ENCODE results near the gene PMS1. TPM values are rescaled to one million over a fixed set of nuclear protein-coding genes. Genes with fewer than 3 reads are reported as not detected.

The PMS1 gene
- total and polyA plus RNA-seq, 3 donors from 2014 or later, result 39.5 to 81.8 (median 69.3) TPM

DNA sequence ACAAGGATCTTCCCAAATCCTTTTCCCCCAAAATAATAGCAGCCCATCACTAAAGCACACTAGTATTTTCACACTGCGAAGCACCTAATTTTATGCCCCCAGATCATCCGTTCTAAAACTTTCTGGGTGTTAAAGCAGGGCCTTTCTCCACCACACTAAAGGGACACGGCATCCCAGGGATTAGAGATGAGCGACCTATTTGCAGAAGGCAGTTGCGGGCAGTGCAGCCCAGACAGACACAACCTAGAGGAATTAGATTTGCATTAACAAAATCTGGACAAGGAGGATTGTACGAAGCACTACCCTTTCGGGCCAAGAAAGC lies 22.1 kb upstream of the PMS1 start:
- Histone ChIP-seq H3K27me3 (no peaks in the 10 kb centered on the region), H3K4me1 (no peaks in the 10 kb centered on the region), H3K4me3 (peak overlapping the region; percentile 73 to 77), H3K36me3 (ENCODE audit: low read depth, missing control alignments) (no peaks in the 10 kb centered on the region), H3K27ac (peak overlapping the region; percentile 82 to 91), H3K9me3 (no peaks in the 10 kb centered on the region)
- 0 to 2% methylated on average over 6 to 7 of the region's 7 CpGs for WGBS, 2 donors
- TF ChIP-seq POLR2A (IDR thresholded peaks at IDR 0.05), result no peak
- DNase-seq, result no peak
- intact Hi-C loops (cut with DNase I; ENCODE audit: low total_unique reads), result loop anchor here (5.0 kb wide), 1 partner anchor 90 kb away; the partner anchor contains the start of gene ANKAR

DNA sequence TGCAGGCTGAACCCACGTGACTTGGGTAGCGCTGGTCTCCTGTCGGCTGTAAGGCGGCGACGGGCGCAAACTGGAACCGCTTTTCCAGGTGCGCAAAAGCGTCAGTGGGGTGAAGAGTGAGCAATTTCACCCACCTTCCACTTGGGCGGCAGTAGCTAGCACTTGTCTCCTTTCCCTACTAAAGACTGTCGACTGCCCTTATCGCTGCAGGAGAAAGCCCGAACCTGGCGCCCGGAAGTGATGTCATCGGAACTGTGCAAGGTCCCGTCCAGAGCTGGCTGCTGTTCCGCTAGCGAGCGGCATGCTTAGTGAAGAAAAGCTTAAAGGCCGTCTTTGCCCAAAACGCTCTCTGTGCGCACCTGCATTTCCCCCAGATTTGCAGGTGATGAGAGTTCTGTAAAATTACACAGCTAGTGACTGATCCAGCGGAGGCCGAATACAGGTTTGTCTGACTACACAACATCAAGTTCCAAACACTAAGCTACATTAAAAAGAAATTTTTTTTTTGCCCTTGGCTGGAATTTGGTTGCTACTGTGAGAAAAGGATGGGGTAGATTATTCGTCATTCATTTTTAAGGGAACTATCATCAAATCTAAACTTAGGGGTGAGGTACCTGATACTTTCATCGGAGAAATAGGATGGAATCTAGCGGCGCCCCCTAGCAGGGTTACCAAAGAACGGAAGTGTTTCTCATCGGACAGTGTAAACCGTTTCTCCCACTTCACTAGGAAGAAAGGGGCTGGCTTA lies 21.5 kb upstream of the PMS1 start, which contains the start of gene OSGEPL1:
Gene OSGEPL1 (minus strand): TSS at position 242 of the 748 bp plus-strand sequence. CDS start 1,152 bp downstream, outside the sequence.
- Histone ChIP-seq H3K36me3 (ENCODE audit: low read depth, missing control alignments) (no peaks in the 10 kb centered on the region), H3K4me1 (no peaks in the 10 kb centered on the region), H3K27me3 (no peaks in the 10 kb centered on the region), H3K27ac (peak within 1 kb of the TSS; percentile 82 to 91), H3K4me3 (peak within 1 kb of the TSS; percentile 73 to 77), H3K9me3 (no peaks in the 10 kb centered on the region)
- peak; percentile 99 for DNase-seq
- intact Hi-C loops (cut with DNase I; ENCODE audit: low total_unique reads), result loop anchor here (5.0 kb wide), 1 partner anchor 90 kb away; the partner anchor contains the start of gene ANKAR
- WGBS, 2 donors, result 0 to 1% methylated on average over 33 of the region's 33 CpGs
- TF ChIP-seq, protein P1, sequence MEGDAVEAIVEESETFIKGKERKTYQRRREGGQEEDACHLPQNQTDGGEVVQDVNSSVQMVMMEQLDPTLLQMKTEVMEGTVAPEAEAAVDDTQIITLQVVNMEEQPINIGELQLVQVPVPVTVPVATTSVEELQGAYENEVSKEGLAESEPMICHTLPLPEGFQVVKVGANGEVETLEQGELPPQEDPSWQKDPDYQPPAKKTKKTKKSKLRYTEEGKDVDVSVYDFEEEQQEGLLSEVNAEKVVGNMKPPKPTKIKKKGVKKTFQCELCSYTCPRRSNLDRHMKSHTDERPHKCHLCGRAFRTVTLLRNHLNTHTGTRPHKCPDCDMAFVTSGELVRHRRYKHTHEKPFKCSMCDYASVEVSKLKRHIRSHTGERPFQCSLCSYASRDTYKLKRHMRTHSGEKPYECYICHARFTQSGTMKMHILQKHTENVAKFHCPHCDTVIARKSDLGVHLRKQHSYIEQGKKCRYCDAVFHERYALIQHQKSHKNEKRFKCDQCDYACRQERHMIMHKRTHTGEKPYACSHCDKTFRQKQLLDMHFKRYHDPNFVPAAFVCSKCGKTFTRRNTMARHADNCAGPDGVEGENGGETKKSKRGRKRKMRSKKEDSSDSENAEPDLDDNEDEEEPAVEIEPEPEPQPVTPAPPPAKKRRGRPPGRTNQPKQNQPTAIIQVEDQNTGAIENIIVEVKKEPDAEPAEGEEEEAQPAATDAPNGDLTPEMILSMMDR (IDR thresholded peaks at IDR 0.05), result peak in 2 of 3 experiments; percentile 22 to 39
- peak; percentile 18 for TF ChIP-seq POLR2A (IDR thresholded peaks at IDR 0.05)

DNA sequence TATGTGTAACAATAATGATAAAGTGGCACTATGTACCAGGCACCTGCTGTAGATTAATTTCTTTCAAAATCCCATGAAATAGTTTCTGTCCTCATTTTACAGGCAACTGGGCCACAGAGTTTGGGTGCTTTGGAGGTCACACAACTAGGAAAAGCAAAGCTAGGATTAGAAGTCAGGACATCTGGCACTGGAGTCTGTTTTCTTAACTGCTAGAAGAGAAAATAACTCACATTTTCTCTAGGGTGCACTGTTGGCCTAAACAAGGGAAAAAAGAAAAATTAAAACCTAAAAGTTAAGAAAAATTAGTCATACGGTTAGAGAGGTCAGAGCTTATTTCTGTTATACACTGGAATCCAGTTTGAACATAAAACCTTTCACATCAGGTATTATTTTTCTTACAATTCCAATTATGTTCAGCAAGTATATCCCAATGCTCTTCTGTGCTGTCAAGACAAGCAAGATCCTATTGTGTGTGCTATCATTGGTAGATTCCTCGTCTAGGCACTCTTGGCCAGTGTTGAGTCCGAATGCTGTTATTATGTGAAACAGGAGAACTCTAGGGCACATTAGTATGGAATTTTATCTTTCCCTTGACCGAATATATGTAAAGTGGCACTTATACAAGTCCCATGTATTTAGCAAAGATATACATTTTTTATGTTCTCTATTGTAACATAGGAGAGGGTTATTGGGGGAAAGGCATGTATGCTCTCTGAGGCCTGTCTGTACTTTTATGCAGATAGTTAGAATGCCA lies 20.2 kb upstream of the PMS1 start:
- H3K9me3 ChIP-seq, result no peaks in the 10 kb centered on the region
- no peaks in the 10 kb centered on the region for H3K36me3 ChIP-seq (ENCODE audit: low read depth, missing control alignments)
- TF ChIP-seq, protein P1 (IDR thresholded peaks at IDR 0.05), result no peak
- no peak for TF ChIP-seq POLR2A (IDR thresholded peaks at IDR 0.05)
- 68% methylated on average over 4 of the region's 4 CpGs for WGBS, 2 donors
- intact Hi-C loops (cut with DNase I; ENCODE audit: low total_unique reads), result loop anchor here (5.0 kb wide), 1 partner anchor 92 kb away; the partner anchor contains the start of gene ANKAR
- H3K27me3 ChIP-seq, result no peaks in the 10 kb centered on the region
- H3K4me1 ChIP-seq, result no peaks in the 10 kb centered on the region
- no peak for DNase-seq
- H3K4me3 ChIP-seq, result no peak overlapping the region
- H3K27ac ChIP-seq, result no peak overlapping the region

DNA sequence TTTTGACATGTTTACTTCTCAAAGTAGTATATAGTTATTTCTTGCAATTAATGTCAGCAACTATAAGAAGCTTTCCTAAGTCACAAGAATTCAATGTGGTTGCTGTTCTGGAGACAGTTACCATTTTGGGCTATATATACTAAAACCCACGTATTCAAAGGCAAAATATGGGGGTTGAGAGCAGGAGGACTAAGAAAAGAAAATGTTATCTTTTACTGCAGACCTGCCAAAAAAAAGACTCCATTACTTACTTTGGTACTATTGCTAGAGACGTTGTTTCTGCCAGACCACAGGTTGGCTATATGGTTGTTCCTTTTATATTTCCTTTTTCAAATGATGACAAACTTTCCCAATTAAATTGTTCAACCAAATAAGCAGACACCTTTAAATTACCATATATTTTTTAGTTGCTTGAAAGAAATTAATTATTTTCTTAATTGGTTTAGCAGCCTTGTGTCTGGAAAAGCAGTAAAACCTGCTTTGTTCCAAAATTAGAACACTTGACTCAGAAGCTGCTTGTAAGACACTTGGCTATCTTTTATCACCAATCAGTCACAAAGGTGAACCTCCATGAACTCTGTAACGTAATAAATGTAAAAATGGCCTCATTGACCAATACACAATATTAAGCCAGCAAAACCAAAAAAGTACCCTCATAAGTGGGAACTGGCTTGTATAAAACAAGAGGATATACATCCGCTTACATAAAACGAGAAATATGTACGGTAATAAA lies 13.5 kb upstream of the PMS1 start:
- Histone ChIP-seq H3K4me3 (no peak overlapping the region), H3K27ac (no peak overlapping the region), H3K9me3 (no peaks in the 10 kb centered on the region), H3K4me1 (no peaks in the 10 kb centered on the region), H3K27me3 (no peaks in the 10 kb centered on the region), H3K36me3 (ENCODE audit: low read depth, missing control alignments) (no peaks in the 10 kb centered on the region)
- no peak for TF ChIP-seq POLR2A (IDR thresholded peaks at IDR 0.05)
- TF ChIP-seq, protein P1 (IDR thresholded peaks at IDR 0.05), result no peak
- WGBS, 2 donors, result 61 to 64% methylated on average over 6 of the region's 6 CpGs
- intact Hi-C loops (cut with DNase I; ENCODE audit: low total_unique reads), result no loop called here
- DNase-seq, result no peak

DNA sequence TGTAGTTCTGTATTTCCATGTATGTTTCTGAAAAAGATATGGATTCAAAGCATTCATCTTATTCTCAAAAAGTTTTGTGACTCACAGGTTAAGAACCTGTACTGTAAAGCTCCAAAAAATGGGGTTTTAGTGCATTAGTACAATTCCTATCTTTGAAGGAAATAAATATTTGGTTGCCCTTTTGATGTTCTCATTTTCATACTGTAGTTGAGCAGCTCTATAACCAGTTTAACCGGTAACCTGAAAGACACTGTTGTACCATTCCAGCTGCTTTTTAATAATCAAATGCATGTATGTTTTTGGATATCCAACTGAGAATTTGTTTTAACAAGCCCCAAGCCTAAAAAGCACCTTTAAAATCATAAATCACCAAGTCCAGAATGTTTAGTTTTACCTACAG lies 12.0 kb upstream of the PMS1 start:
- no peaks in the 10 kb centered on the region for H3K4me1 ChIP-seq
- H3K36me3 ChIP-seq (ENCODE audit: low read depth, missing control alignments), result no peaks in the 10 kb centered on the region
- DNase-seq, result no peak
- WGBS, 2 donors, result 86 to 95% methylated on average over 1 of the region's 1 CpG
- TF ChIP-seq POLR2A (IDR thresholded peaks at IDR 0.05), result no peak
- TF ChIP-seq, protein P1 (IDR thresholded peaks at IDR 0.05), result no peak
- intact Hi-C loops (cut with DNase I; ENCODE audit: low total_unique reads), result no loop called here
- H3K4me3 ChIP-seq, result no peak overlapping the region
- H3K27ac ChIP-seq, result no peak overlapping the region
- no peaks in the 10 kb centered on the region for H3K27me3 ChIP-seq
- H3K9me3 ChIP-seq, result no peaks in the 10 kb centered on the region

Measured in testis (tissue), 3 donors.